ENCODE results near the gene ELP5. TPM values are rescaled to one million over a fixed set of nuclear protein-coding genes. Genes with fewer than 3 reads are reported as not detected.

The ELP5 gene
- total RNA-seq, 6 experiments from 2014 or later = 28.7 to 36.1 (median 34.0) TPM

GRCh38 chr17:7207120-7208001 lies 44.7 kb upstream of the ELP5 start:
- Mint-ChIP-seq H3K27ac (peak overlapping the region; percentile 9; the same call in 1 of the 2 replicates), H3K27me3 (ENCODE audit: insufficient read depth) (peaks cover 2% of the 10 kb centered on the region; the same call in 1 of the 2 replicates), H3K9me3 (no peaks in the 10 kb centered on the region), H3K4me3 (no peak overlapping the region), H3K36me3 (ENCODE audit: low read depth) (peaks cover 13% of the 10 kb centered on the region; the same call in 1 of the 2 replicates), H3K4me1 (ENCODE audit: low read depth) (peaks cover 38% of the 10 kb centered on the region)
- TF ChIP-seq CTCF (IDR thresholded peaks at IDR 0.05) = no peak
- no peak for DNase-seq

GRCh38 chr17:7208027-7208571 lies 43.9 kb upstream of the ELP5 start:
- peaks cover 7% of the 10 kb centered on the region; the same call in 1 of the 2 replicates for H3K36me3 Mint-ChIP-seq (ENCODE audit: low read depth)
- H3K4me3 Mint-ChIP-seq = no peak overlapping the region
- peaks cover 40% of the 10 kb centered on the region for H3K4me1 Mint-ChIP-seq (ENCODE audit: low read depth)
- H3K27ac Mint-ChIP-seq = no peak overlapping the region
- H3K27me3 Mint-ChIP-seq (ENCODE audit: insufficient read depth) = peaks cover 2% of the 10 kb centered on the region; the same call in 1 of the 2 replicates
- H3K9me3 Mint-ChIP-seq = no peaks in the 10 kb centered on the region
- no peak for DNase-seq
- no peak for TF ChIP-seq CTCF (IDR thresholded peaks at IDR 0.05)

GRCh38 chr17:7208754-7209460 lies 43.1 kb upstream of the ELP5 start:
- H3K4me1 Mint-ChIP-seq (ENCODE audit: low read depth) = peaks cover 48% of the 10 kb centered on the region

GRCh38 chr17:7211491-7212273 lies 40.3 kb upstream of the ELP5 start:
- DNase-seq = no peak
- TF ChIP-seq CTCF (IDR thresholded peaks at IDR 0.05) = no peak
- Mint-ChIP-seq H3K27me3 (ENCODE audit: insufficient read depth) (peaks cover 9% of the 10 kb centered on the region), H3K4me3 (peak overlapping the region; percentile 6; the same call in 1 of the 2 replicates), H3K4me1 (ENCODE audit: low read depth) (peaks cover 59% of the 10 kb centered on the region), H3K36me3 (ENCODE audit: low read depth) (peaks cover 7% of the 10 kb centered on the region), H3K27ac (peak overlapping the region; percentile 27), H3K9me3 (no peaks in the 10 kb centered on the region)

More at GRCh38 chr17:7208754-7209460, 43.1 kb upstream of the ELP5 start:
- Mint-ChIP-seq H3K27me3 (ENCODE audit: insufficient read depth) (peaks cover 2% of the 10 kb centered on the region), H3K4me3 (no peak overlapping the region), H3K9me3 (no peaks in the 10 kb centered on the region), H3K36me3 (ENCODE audit: low read depth) (peaks cover 9% of the 10 kb centered on the region), H3K27ac (no peak overlapping the region)
- no peak for TF ChIP-seq CTCF (IDR thresholded peaks at IDR 0.05)
- DNase-seq = no peak

GRCh38 chr17:7213895-7214299 lies 38.1 kb upstream of the ELP5 start:
- H3K9me3 Mint-ChIP-seq = no peaks in the 10 kb centered on the region
- H3K27me3 Mint-ChIP-seq (ENCODE audit: insufficient read depth) = peaks cover 12% of the 10 kb centered on the region
- peak; percentile 67 for DNase-seq

More at GRCh38 chr17:7213895-7214299, 38.1 kb upstream of the ELP5 start:
- Mint-ChIP-seq H3K4me3 (peak overlapping the region; percentile 88), H3K4me1 (ENCODE audit: low read depth) (peaks cover 69% of the 10 kb centered on the region), H3K27ac (peak overlapping the region; percentile 96), H3K36me3 (ENCODE audit: low read depth) (peaks cover 7% of the 10 kb centered on the region)
- TF ChIP-seq CTCF (IDR thresholded peaks at IDR 0.05) = peak; percentile 72

Data from HFFc6 (cell line).